ENCODE results near the gene YPEL2. TPM values are rescaled to one million over a fixed set of nuclear protein-coding genes. Genes with fewer than 3 reads are reported as not detected.

The YPEL2 gene
- total and polyA plus RNA-seq, 4 donors = 7.8 to 47.0 (median 11.4) TPM

GRCh38 chr17:59331929-59332748 lies 684 bp downstream of the YPEL2 start:
- no peaks in the 10 kb centered on the region for H3K36me3 ChIP-seq (ENCODE audit: control insufficient read depth in 4 of 4, insufficient read depth in 4 of 4, low read length in 4 of 4)
- no peaks in the 10 kb centered on the region for H3K9me3 ChIP-seq (ENCODE audit: control insufficient read depth in 4 of 4, insufficient read depth in 3 of 4, low read length in 3 of 4)
- WGBS, 2 donors = 0 to 1% methylated on average over 72 to 90 of the region's 90 CpGs
- H3K27ac ChIP-seq (ENCODE audit: low read depth in 1 of 2, low read length in 1 of 2) = peak overlapping the region; percentile 86 to 95
- no peak for TF ChIP-seq CTCF (IDR thresholded peaks at IDR 0.05; ENCODE audit: control extremely low read depth, extremely low read depth)
- peak overlapping the region; percentile 14 to 26 for H3K9ac ChIP-seq (ENCODE audit: insufficient read depth in 1 of 2, low read length in 2 of 2)
- ATAC-seq (ENCODE audit: insufficient read depth, low FRiP score) = no peak
- no peaks in the 10 kb centered on the region for H3K27me3 ChIP-seq (ENCODE audit: control insufficient read depth in 3 of 3, insufficient read depth in 3 of 3, low read length in 2 of 3)
- H3K4me1 ChIP-seq (ENCODE audit: control insufficient read depth in 5 of 5, insufficient read depth in 5 of 5, low read length in 5 of 5) = peaks cover 19 to 58% (median 34%) of the 10 kb centered on the region in 5 donors
- DNase-seq = peak; percentile 47 to 52 (median 51)
- H3K4me3 ChIP-seq = peak overlapping the region; percentile 84

- H3K4me1 ChIP-seq (ENCODE audit: control insufficient read depth in 5 of 5, insufficient read depth in 5 of 5, low read length in 5 of 5) = peaks cover 19 to 51% (median 29%) of the 10 kb centered on the region in 5 donors
- peaks cover 0 to under 1% (median under 1%) of the 10 kb centered on the region in 4 donors for H3K36me3 ChIP-seq (ENCODE audit: control insufficient read depth in 4 of 4, insufficient read depth in 4 of 4, low read length in 4 of 4)
- no peaks in the 10 kb centered on the region for H3K27me3 ChIP-seq (ENCODE audit: control insufficient read depth in 3 of 3, insufficient read depth in 3 of 3, low read length in 2 of 3)
- peak overlapping the region; percentile 84 for H3K4me3 ChIP-seq
- peak overlapping the region; percentile 14 to 26 for H3K9ac ChIP-seq (ENCODE audit: insufficient read depth in 1 of 2, low read length in 2 of 2)
- ATAC-seq (ENCODE audit: insufficient read depth, low FRiP score) (no peak), DNase-seq (peak in 2 of 3 donors; percentile 48 to 55)
- peak overlapping the region; percentile 86 to 95 for H3K27ac ChIP-seq (ENCODE audit: low read depth in 1 of 2, low read length in 1 of 2)
- H3K9me3 ChIP-seq (ENCODE audit: control insufficient read depth in 4 of 4, insufficient read depth in 3 of 4, low read length in 3 of 4) = no peaks in the 10 kb centered on the region
- 12 to 13% methylated on average over 14 of the region's 14 CpGs for WGBS, 2 donors
- TF ChIP-seq CTCF (IDR thresholded peaks at IDR 0.05; ENCODE audit: control extremely low read depth, extremely low read depth) = no peak
Measured at GRCh38 chr17:59332749-59333377, 1.4 kb downstream of the YPEL2 start.

GRCh38 chr17:59333836-59334235 lies 2.4 kb downstream of the YPEL2 start:
- no peak for TF ChIP-seq CTCF (IDR thresholded peaks at IDR 0.05; ENCODE audit: control extremely low read depth, extremely low read depth)
- no peaks in the 10 kb centered on the region for H3K27me3 ChIP-seq (ENCODE audit: control insufficient read depth in 3 of 3, insufficient read depth in 3 of 3, low read length in 2 of 3)
- H3K9ac ChIP-seq (ENCODE audit: insufficient read depth in 1 of 2, low read length in 2 of 2) = no peak overlapping the region
- H3K9me3 ChIP-seq (ENCODE audit: control insufficient read depth in 4 of 4, insufficient read depth in 3 of 4, low read length in 3 of 4) = no peaks in the 10 kb centered on the region
- peak overlapping the region in 1 of 2 donors; percentile 65 for H3K27ac ChIP-seq (ENCODE audit: low read depth in 1 of 2, low read length in 1 of 2)
- peaks cover 18 to 41% (median 22%) of the 10 kb centered on the region in 5 donors for H3K4me1 ChIP-seq (ENCODE audit: control insufficient read depth in 5 of 5, insufficient read depth in 5 of 5, low read length in 5 of 5)
- H3K36me3 ChIP-seq (ENCODE audit: control insufficient read depth in 4 of 4, insufficient read depth in 4 of 4, low read length in 4 of 4) = peaks cover 0 to 3% (median 1%) of the 10 kb centered on the region in 4 donors
- DNase-seq = peak; percentile 23 to 62 (median 32)
- 60 to 94% methylated on average over 2 of the region's 2 CpGs for WGBS, 2 donors
- H3K4me3 ChIP-seq = no peak overlapping the region
- ATAC-seq (ENCODE audit: insufficient read depth, low FRiP score) = no peak

All from lung (tissue), 12 donors.